CD4-positive, alpha-beta T cell treated with Interleukin-6 for 4 hours (primary cell): ENCODE results near the gene FBLN1.

Experiments used
- DNase-seq: peaks from one replicate; pipeline ENCODE4 v3.0.0-alpha.2; 2020; ENCODE audit warnings: mixed read lengths

Gene FBLN1

DNA sequence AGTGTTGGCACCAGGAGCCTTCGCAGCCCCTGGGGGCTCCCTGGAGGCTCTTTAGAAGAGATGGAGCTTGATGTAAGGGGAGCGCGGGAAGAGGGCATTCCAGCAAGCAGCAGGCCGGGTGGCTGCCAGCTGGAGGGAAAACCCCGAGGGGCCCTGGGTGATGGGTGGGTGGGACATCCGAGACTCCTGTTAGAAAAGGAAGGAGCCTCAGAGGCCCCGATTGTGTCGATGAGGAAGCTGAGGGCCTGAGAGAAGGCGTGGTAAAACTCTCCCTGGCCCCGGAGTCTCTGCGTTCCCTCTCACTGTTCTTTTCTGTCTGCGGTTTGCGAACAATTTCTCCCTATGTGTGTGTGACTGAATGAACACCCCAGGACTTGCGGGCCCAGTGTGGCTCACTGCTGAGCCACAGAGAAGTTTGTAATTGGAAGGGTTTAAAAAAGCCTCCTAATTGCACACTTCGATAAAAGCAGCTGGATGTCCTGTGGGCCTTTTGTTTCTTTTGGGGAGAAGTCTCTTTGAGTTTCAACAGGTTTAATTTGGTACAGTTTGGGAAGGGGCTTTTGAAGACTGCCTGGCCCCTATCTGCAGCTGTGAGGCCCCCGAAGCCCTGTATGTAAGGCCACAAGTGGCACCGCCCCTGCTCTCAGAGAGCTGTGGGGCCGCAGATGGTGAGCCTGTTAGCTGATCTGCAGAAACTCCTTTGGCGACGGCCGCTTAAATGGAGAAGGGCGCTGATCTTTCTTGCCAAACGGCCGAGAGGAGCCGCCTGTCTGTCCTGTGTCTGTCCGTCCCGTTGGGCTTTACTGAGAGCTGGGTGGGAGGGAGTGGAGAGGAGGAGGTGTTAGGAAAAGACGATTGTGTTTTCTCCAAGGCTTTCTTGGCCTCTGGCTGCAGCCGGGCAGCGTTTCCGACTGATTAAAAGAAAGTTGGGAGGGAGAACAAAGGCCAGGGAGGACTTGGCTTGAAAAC, 2.0 kb downstream of the FBLN1 start:
- DNase-seq, result no peak

DNA sequence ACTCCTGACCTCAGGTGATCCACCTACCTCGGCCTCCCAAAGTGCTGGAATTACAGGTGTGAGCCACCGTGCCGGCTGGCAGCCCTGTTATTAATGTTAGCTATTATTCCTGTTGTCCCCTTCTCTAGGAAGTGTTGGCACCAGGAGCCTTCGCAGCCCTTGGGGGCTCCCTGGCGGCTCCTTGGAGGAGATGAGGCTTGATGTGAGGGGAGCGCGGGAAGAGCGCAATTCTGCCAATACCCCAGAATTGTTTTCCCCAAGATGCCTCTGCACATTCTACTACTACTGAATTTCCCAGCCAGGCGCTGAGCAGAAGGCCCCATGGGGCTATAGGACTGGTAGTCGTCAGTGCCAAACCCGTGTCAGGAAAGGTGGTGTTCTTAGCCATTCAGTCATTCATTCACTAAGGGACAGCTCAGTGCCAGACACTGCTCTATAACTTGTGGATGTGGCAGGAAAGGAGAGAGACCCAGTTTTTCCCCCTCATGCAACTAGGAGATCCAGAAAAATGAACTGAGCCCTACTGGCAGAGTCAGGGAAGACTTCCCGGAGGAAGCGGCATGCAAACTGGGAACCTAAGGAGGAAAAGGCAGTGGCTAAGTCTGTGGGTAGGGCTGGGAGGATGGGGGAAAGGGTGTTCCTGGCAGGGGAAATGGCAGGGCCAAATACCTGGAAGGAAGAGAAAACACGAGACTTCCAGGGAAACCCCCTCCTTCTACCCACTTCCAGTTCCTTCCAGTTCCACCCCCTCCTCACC, 3.5 kb downstream of the FBLN1 start:
- DNase-seq, result no peak

GRCh38 chr22:45506816-45507360, 4.2 kb downstream of the FBLN1 start:
- DNase-seq, result no peak

GRCh38 chr22:45507798-45508197, 5.1 kb downstream of the FBLN1 start:
- no peak for DNase-seq

- no peak for DNase-seq
These were observed 6.1 kb downstream of the FBLN1 start for GRCh38 chr22:45508814-45509213.

DNA sequence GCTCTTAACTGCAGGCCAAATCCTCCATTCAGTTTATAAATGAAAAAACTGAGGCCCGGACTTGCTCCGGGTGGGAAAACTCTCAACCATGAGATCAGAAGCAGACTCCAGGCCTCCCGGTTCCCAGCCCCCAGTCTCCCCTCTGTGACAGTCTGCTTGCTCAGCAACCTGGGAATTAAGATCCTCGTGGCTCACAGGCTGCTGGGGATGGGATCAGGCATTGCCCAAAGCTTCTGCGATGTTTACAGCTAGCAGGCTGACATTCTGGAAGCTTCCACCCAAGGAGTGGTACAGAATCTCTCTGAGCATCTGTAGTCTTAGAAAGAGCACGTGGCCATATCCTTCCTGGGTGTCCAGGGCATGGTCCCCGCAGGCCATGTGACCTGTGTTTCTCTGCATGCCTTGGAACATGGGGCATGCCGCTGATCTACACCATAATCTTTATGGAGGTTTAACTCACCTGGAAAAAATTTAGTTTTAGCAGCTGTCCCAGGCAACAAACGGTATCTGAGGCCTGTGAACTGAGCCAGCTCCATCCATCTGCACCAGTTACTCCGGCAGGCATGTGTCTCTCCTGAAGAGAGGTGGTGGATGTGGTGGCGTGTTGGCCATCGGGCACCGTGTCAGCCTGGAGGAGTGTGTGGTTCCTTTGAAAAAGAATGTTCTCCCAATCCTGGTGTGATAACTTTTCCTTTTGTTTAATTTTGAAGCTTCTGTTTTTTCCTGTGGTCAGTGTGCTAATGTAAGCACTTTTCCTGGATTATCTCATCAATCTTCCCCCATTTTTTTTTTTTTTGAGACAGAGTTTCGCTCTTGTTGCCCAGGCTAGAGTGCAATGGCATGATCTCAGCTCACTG, 7.9 kb downstream of the FBLN1 start:
- DNase-seq, result no peak

- no peak for DNase-seq
These were observed 9.2 kb downstream of the FBLN1 start for GRCh38 chr22:45511847-45512261.

GRCh38 chr22:45512363-45512762, 9.7 kb downstream of the FBLN1 start:
- no peak for DNase-seq

GRCh38 chr22:45515676-45516075, 13.0 kb downstream of the FBLN1 start:
- no peak for DNase-seq

DNA sequence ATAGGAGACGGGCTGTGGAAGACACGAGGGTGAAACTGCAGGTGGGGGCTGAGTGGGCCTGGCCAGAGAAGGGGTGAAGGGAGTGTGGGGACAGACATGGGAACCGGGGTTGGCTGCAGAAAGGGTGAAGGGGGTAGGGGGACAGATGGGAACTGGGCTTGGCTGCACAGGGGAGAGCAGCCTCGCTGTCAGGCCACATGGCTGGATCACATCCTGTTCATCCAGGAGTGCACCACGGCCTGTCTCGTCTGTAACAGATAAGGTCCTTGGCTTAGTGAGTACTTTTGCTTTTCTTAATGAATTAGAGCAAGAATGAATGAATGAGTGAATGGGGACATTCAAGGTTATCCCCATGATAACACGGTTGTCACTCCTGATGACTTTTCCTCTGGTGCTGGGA, 13.5 kb downstream of the FBLN1 start:
- no peak for DNase-seq

DNA sequence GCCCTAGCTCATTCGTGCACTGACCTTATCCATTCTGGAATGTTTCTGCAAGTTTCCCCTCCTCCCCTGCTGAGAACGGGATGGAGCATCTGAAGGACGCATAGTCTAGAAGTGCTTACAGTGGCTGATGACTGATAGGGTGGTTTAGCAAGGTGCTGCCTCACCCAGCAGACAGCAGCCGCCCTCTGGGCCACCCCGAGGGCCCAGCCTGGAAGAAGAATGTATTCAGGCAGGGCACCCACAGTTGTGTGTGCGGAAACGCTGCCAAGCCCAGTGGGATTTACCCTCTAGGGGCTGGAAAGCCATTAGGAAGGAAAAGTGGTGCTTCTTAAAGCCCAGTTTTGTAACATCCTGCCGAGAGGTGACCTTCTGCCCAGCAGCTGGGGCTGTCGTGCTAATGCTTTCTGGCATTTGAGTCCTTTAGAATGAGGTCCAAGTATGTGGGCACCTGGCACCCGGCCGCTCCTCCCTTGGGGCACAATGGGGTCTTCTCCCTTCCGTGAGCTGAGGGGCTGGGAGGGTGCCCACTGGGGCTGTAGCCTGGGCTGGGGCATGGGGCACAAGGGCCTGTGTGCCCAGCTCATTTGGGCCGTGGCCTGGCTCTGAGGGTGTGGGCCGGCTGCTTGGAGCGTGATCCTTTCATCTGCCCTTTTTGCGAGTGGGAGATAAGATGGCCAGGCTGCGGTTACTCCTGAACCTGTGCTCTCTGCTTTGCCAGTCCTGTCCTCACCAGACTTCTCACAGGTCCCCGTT, 14.4 kb downstream of the FBLN1 start:
- no peak for DNase-seq

- DNase-seq, result no peak
These were observed 15.5 kb downstream of the FBLN1 start for GRCh38 chr22:45518136-45518535.

- no peak for DNase-seq
These were observed 15.9 kb downstream of the FBLN1 start for GRCh38 chr22:45518580-45518991.

GRCh38 chr22:45521178-45521577, 18.5 kb downstream of the FBLN1 start:
- no peak for DNase-seq

DNA sequence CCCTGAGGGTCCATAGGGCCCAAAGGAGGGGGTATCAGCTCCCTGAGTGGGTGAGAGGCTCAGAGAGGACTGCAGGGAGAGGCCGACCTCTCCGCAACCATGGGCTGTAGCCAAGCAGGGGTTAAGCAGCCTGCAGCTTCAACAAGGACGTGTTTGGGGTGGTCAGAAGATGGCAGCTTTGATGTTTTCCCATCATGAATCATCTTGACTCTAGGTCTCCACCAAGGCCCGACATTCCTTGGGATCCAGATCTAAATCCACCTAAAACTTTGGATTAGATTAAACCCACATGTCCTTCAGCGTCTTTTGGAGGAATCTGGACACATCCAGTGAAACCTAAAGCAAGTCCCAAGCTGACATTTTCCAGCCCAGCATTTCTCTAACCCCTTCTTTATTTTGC, 19.8 kb downstream of the FBLN1 start:
- no peak for DNase-seq

DNA sequence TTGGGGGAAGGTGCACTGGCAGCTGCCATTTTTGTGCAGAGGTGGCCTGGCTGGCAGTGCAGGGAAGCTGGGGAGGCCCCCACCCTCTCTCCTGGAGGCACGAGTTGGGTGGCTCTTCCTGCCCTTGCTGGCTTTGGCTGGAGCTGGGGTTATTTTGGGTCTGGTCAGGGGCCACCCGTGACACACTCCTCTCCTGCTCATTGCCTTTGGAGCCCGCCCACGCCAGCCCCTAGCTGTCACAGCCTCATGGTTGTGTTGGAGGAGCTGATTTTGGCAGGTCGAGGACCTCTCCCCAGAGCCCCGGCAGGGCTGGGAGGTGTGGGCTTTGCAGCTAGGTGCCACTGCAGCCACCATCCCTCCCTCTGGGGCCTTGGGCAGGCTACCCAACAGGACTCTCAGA, 21.5 kb downstream of the FBLN1 start:
- no peak for DNase-seq

- no peak for DNase-seq
These were observed 22.3 kb downstream of the FBLN1 start for GRCh38 chr22:45524966-45525365.

DNA sequence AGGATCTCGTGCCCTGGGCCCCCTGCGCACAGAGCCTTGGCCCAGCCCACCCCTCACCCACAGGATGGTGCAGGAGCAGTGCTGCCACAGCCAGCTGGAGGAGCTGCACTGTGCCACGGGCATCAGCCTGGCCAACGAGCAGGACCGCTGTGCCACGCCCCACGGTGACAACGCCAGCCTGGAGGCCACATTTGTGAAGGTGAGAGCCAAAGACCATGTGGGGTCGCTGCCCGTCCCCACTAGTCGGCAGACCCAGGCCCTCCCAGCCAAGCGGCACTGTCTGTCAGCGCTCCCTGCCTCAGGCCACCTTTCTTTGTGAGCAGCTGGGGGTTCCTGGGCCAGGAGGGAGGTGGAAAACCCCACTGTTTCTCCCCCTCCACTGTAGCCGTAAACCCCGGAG, 22.8 kb downstream of the FBLN1 start:
- DNase-seq, result no peak

DNA sequence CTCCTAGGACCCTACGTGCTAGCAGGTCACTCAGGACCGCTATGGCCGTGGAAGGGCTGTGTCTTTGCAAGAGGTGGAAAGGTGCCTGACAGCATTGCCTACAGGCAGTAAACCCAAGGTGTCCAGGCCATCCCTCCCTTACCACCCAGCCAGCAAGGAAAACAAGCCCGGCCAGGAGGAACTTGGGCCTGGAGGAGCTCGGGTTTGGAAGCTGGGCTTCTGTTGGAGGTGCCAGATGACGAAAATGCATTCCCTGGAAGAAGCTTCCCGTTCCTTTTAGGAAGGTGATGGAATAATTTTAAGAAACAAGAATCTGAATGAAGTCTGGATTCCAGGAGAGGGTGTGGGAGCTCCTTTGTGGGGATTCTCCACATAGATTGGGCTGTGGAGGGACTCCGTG, 23.6 kb downstream of the FBLN1 start:
- DNase-seq, result no peak

DNA sequence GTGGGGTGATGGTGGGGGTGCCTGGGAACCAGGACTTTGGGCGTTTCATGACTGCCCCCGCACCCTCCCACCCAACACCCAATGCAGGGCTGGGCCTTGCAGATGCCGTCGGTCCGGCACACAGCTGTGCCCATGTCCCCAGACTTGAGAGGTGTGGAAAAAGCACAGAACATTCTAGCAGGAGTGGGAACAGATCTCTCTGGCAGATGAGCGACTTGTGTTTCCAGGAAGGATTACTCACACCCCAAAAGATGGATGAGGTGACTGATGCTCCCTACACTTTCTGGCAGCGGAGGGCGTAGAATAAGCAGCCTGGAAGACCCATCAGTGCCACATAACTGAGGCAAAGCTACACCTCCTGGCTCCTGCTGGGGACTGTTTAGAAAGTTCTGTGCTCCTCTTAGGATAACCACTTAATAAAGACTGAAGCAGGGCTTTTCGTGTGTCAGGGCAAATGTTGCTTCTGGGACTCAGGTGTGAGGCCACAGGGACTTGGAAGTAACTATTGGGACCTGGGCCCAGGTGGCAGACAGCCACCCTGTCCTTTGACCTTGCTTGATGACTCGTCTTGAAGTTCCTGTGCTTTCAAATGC, 24.2 kb downstream of the FBLN1 start:
- no peak for DNase-seq

DNA sequence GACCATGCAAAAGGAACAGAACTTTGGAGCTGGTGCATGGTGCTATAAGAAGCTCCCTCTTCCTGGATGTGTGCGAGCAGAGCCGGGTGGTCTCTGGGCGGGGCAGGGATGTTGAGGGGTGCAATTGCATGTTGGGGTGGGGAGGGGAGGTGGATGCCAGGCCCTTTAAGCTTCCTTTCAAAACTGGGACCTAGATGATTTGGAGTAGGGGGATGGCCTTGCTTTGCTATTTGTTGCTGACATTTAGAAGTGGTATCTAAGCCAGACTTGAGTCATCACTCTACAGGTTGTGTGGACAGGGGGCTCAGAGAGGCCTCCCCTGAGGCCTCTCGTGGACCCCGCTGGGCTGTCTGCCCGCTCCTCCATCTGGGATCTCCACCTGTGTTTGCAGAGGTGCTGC, 24.8 kb downstream of the FBLN1 start:
- DNase-seq, result no peak

DNA sequence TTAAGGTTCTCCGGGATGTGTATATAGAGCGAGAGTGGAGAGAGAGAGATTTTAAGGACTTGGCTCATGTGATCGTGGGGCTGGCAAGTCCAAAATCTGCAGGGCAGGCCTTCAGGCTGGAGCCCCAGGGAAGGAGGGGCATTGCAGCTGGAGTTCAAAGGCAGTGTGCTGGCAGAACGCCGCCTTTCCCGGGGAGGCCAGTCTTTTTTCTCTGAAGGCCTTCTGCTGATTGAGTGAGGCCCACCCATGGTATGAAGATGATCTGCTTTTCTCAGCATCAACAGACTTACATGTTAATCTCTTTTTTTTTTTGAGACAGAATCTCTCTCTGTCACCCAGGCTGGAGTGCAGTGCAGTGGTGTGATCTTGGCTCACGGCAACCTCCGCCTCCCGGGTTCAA, 25.4 kb downstream of the FBLN1 start:
- no peak for DNase-seq
